VCaP (cell line): ENCODE results near the gene AUTS2.
A peak's percentile ranks its signal among the peaks of the same experiment; 100 is the strongest.

Experiments used
- H3K27ac ChIP-seq: fragments of 450-650 bp; 2 replicates; pipeline ENCODE4 v1.5.1; 2017
- CTCF ChIP-seq: fragments of 450-650 bp; conservative IDR thresholded peaks from 2 replicates; pipeline ENCODE4 v1.5.1; 2017; ENCODE audit warnings: mild to moderate bottlenecking, moderate library complexity

AUTS2 gene

GRCh38 chr7:70113078-70113477 lies 514.8 kb downstream of the AUTS2 start:
- no peak overlapping the region for H3K27ac ChIP-seq
- TF ChIP-seq CTCF, result no peak

GRCh38 chr7:70113536-70113935 lies 515.3 kb downstream of the AUTS2 start:
- peak; percentile 36; the same call in 1 of the 2 replicates for TF ChIP-seq CTCF
- no peak overlapping the region for H3K27ac ChIP-seq

DNA sequence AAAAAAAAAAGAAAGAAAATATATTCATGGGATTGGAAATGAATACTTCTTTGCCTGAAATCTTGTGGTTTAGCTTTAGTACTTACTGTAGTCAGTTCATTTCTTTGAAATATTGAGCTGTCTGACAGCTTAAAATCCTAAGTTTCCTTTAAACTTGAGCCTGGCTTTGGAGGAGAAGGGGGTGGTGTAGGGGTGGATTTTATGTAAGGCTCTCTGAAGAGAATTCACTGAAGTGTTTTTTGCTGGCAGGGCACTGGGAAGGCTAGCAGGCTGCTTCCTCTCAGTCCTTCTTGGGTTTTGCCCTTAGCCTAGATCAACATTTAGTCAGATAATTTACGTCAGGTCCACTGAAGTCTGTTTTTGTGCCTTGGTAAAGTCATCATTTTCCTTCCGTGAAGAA lies 516.5 kb downstream of the AUTS2 start:
- TF ChIP-seq CTCF, result no peak
- no peak overlapping the region for H3K27ac ChIP-seq

- no peak for TF ChIP-seq CTCF
- H3K27ac ChIP-seq, result no peak overlapping the region
Observed at GRCh38 chr7:70116244-70116643, 518.0 kb downstream of the AUTS2 start.

DNA sequence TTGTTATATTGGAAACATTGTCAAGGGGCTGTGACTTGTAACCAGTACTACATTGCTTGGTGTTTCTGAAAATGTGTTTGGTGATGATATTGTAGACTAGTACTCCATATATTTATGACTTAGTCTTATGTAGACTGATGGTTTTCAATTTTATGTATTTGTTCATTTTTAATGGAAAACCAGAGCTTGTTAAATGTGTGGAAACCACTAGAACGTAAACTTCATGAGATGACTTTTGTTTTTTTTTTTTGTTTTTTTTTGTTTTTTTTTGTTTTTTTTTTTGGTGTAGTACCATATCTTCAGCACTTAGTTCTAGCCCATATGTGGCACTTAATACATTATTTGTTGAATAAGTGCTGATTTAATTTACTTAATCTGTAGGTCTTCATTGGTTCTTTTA lies 518.6 kb downstream of the AUTS2 start:
- no peak for TF ChIP-seq CTCF
- no peak overlapping the region for H3K27ac ChIP-seq

- no peak overlapping the region for H3K27ac ChIP-seq
- TF ChIP-seq CTCF, result no peak
Observed at GRCh38 chr7:70120851-70121250, 522.6 kb downstream of the AUTS2 start.

GRCh38 chr7:70131817-70132216 lies 533.5 kb downstream of the AUTS2 start:
- H3K27ac ChIP-seq, result no peak overlapping the region
- TF ChIP-seq CTCF, result no peak
